HepG2 (cell line): ENCODE measurements around the gene GPR152. TPM values are rescaled to one million over a fixed set of nuclear protein-coding genes. Genes with fewer than 3 reads are reported as not detected.
A peak's percentile ranks its signal among the peaks of the same experiment; 100 is the strongest.

Source experiments
- ATAC-seq: fragments of 200-7000 bp; cut with Tn5 transposase; 3 replicates; pipeline ENCODE4 v1.9.1; 2020; ENCODE audit warnings: mild to moderate bottlenecking, moderate library complexity
- BruUV-seq: library from RNA; stranded (reverse); fragments of 400-500 nt; replicated peaks from 2 replicates; lab custom pipeline; 2021; lab: Mats Ljungman, UMichigan
- CTCF ChIA-PET: fragments of 300-600 bp; formaldehyde crosslinking; extraction: SDS; loops from one replicate; lab custom pipeline; 2021; ENCODE audit warnings: low total read pairs, inconsistent platforms, low intra/inter-chr PET ratio; lab: Yijun Ruan, JAX
- POLR2A ChIA-PET: fragments of 350-600 bp; sonication (Branson Sonifier 250); formaldehyde crosslinking; loops from one replicate; lab custom pipeline; 2020; ENCODE audit warnings: antibody characterized with exemption, inconsistent platforms; lab: Yijun Ruan, JAX
- DNase-seq: peaks from one replicate; pipeline ENCODE4 v3.0.0-alpha.2; 2015; ENCODE audit warnings: low spot score
- FAIRE-seq: peaks from 3 replicates; lab custom pipeline; 2011; peaks lifted over from hg19 to GRCh38; lab: Jason Lieb, UNC
- H2AFZ ChIP-seq: one replicate; pipeline ENCODE4 v1.6.1; 2011; ENCODE audit warnings: low read length, inconsistent platforms
- H3K27ac ChIP-seq: fragments of 300-600 bp; 3 replicates; pipeline ENCODE4 v1.8.0; 2011; ENCODE audit warnings: mixed run types, mild to moderate bottlenecking, mixed read lengths, low read length, inconsistent platforms; ENCODE audit not compliant: insufficient read depth; ENCODE audit errors: extremely low read length
- H3K27me3 ChIP-seq, 2 experiments: fragments of 200-600 bp in 1 of 2; 2 replicates in 1 of 2; 3 replicates in 1 of 2; pipeline versions ENCODE4 v1.6.0 to v1.8.0; 2011; ENCODE audit warnings: low read length in 2 of 2, mild to moderate bottlenecking in 2 of 2, moderate library complexity in 2 of 2, inconsistent platforms in 1 of 2; ENCODE audit not compliant: insufficient read depth in 2 of 2, control insufficient read depth in 1 of 2
- H3K36me3 ChIP-seq, 2 experiments: fragments of 200-600 bp in 1 of 2; replicated peaks in 1 of 2; 2 replicates in 1 of 2; 3 replicates in 1 of 2; pipeline versions ENCODE4 v1.5.1 to v1.8.0; 2011; ENCODE audit warnings: low read length in 2 of 2, inconsistent platforms in 1 of 2; ENCODE audit not compliant: insufficient read depth in 2 of 2, control insufficient read depth in 1 of 2
- H3K4me1 ChIP-seq: 2 replicates; pipeline ENCODE4 v1.5.1; 2012; ENCODE audit warnings: low read length, inconsistent platforms; ENCODE audit not compliant: insufficient read depth
- H3K4me2 ChIP-seq: 2 replicates; pipeline ENCODE4 v1.6.0; 2011; ENCODE audit warnings: low read depth, low read length, inconsistent platforms
- H3K4me3 ChIP-seq, 3 experiments: fragments of 200-600 bp in 1 of 3; sonication (generic), shearing (Covaris generic) in 1 of 3; replicated peaks in 1 of 3; 2 replicates each; pipeline ENCODE4 v1.5.1; 2011 to 2016; ENCODE audit warnings: low read length in 3 of 3, inconsistent platforms in 2 of 3, low read depth in 2 of 3, mild to moderate bottlenecking in 2 of 3, control low read depth in 1 of 3, mixed read lengths in 1 of 3; ENCODE audit not compliant: insufficient read depth in 1 of 3
- H3K79me2 ChIP-seq: one replicate; pipeline ENCODE4 v1.6.1; 2011; ENCODE audit warnings: low read length, inconsistent platforms; ENCODE audit not compliant: insufficient read depth
- H3K9ac ChIP-seq: 2 replicates; pipeline ENCODE4 v1.6.0; 2011; ENCODE audit warnings: mild to moderate bottlenecking, low read depth, low read length, inconsistent platforms; ENCODE audit not compliant: insufficient read depth
- H3K9me3 ChIP-seq: 2 replicates; pipeline ENCODE4 v1.5.1; 2012; ENCODE audit warnings: mild to moderate bottlenecking, low read length
- H4K20me1 ChIP-seq: 2 replicates; pipeline ENCODE4 v1.6.0; 2011; ENCODE audit warnings: inconsistent platforms, mild to moderate bottlenecking, low read length, moderate library complexity; ENCODE audit not compliant: insufficient read depth
- CCDC6 ChIP-seq: sonication (generic); formaldehyde crosslinking; IDR thresholded peaks from 2 replicates; pipeline ENCODE4 v1.8.1; 2022; ENCODE audit warnings: mild to moderate bottlenecking, missing genetic modification reagents, moderate library complexity
- GABPB1 ChIP-seq: IDR thresholded peaks from 2 replicates; pipeline ENCODE4 v1.6.1; 2016; ENCODE audit warnings: mild to moderate bottlenecking, missing genetic modification reagents, moderate library complexity, missing compliant biosample characterization
- HMG20A ChIP-seq: IDR thresholded peaks from 2 replicates; pipeline ENCODE4 v1.6.1; 2016; ENCODE audit warnings: borderline replicate concordance
- HNF4A ChIP-seq: sonication (generic); formaldehyde crosslinking; IDR thresholded peaks from 2 replicates; pipeline ENCODE4 v1.4.0; 2020; ENCODE audit warnings: missing genetic modification reagents
- KDM5B ChIP-seq: sonication (generic); formaldehyde crosslinking; IDR thresholded peaks from 2 replicates; pipeline ENCODE4 v1.4.0; 2020; ENCODE audit warnings: missing genetic modification reagents, mild to moderate bottlenecking, borderline replicate concordance
- MYNN ChIP-seq: sonication (generic); formaldehyde crosslinking; IDR thresholded peaks from 2 replicates; pipeline ENCODE4 v1.4.0; 2020; ENCODE audit warnings: mild to moderate bottlenecking, low read depth, missing genetic modification reagents
- RXRB ChIP-seq: IDR thresholded peaks from 2 replicates; pipeline ENCODE4 v1.6.1; 2016; ENCODE audit warnings: borderline replicate concordance, missing genetic modification reagents, missing compliant biosample characterization
- SP5 ChIP-seq: IDR thresholded peaks from 2 replicates; pipeline ENCODE4 v1.6.1; 2016; ENCODE audit warnings: low read depth, borderline replicate concordance
- ZC3H13 ChIP-seq: sonication (generic); formaldehyde crosslinking; IDR thresholded peaks from 2 replicates; pipeline ENCODE4 v1.8.1; 2023; ENCODE audit warnings: mild to moderate bottlenecking, missing genetic modification reagents, moderate library complexity
- ZKSCAN1 ChIP-seq: fragments of 150-350 bp; IDR thresholded peaks from 2 replicates; pipeline ENCODE4 v1.6.1; 2014; ENCODE audit warnings: low read length
- ZNF225 ChIP-seq: sonication (generic); formaldehyde crosslinking; IDR thresholded peaks from 2 replicates; pipeline ENCODE4 v1.4.0; 2020; ENCODE audit warnings: mild to moderate bottlenecking, missing genetic modification reagents
- ZNF264 ChIP-seq: sonication (generic); formaldehyde crosslinking; IDR thresholded peaks from 2 replicates; pipeline ENCODE4 v1.4.0; 2020; ENCODE audit warnings: missing genetic modification reagents
- ZNF598 ChIP-seq: sonication (generic); formaldehyde crosslinking; IDR thresholded peaks from 2 replicates; pipeline ENCODE4 v1.5.1; 2020; ENCODE audit warnings: mild to moderate bottlenecking, missing genetic modification reagents, borderline replicate concordance
- ZNF652 ChIP-seq: IDR thresholded peaks from 2 replicates; pipeline ENCODE4 v1.6.1; 2016; ENCODE audit warnings: low read depth, borderline replicate concordance
- WGBS: methylation state at CpG from one replicate; pipeline ENCODE4 v1.1.6; 2017; ENCODE audit warnings: low lambda C conversion rate; 5-methylcytosine and 5-hydroxymethylcytosine counted together
- in situ Hi-C: cut with HindIII; loops from 2 replicates; pipeline ENCODE4 v1.10.0; 2017; ENCODE audit warnings: low pct_unique_long_range_greater_than_20kb; ENCODE audit not compliant: extremely low pct_ligation_motif_present
- intact Hi-C: fragments of 100-400 bp; cut with micrococcal nuclease; formaldehyde crosslinking; loops from one replicate; pipeline ENCODE4 v1.10.0; 2022; ENCODE audit not compliant: unreplicated experiment
- polyA plus RNA-seq, 8 experiments: library from polyadenylated mRNA; depleted of rRNA in 3 of 8; stranded (reverse) in 7 of 8; unstranded in 1 of 8; fragments of >200 nt; fragmentation: Illumina TruSeq in 4 of 8; extraction: Trizol in 4 of 8; gene quantifications; 2 replicates each; pipeline versions ENCODE4 v1.2.1 to v1.2.3, GENCODE V29; 2011 to 2016; ENCODE audit warnings: low read depth in 4 of 8, missing spikeins in 1 of 8, mixed read lengths in 1 of 8; ENCODE audit not compliant: insufficient read depth in 1 of 8
- total RNA-seq, 5 experiments: library from RNA; depleted of rRNA; stranded (reverse); fragments of >200 nt; fragmentation: Illumina TruSeq; extraction: Trizol; gene quantifications; 2 replicates each; pipeline ENCODE4 v1.2.3, GENCODE V29; 2016; ENCODE audit warnings: low read depth in 1 of 5
- TF ChIP-seq, protein P1 (sequence below): sonication (generic); formaldehyde crosslinking; IDR thresholded peaks from 2 replicates; pipeline ENCODE4 v1.5.0; 2020; ENCODE audit warnings: mild to moderate bottlenecking, missing genetic modification reagents, borderline replicate concordance
- TF ChIP-seq, protein P2 (sequence below): sonication (generic); formaldehyde crosslinking; IDR thresholded peaks from 2 replicates; pipeline ENCODE4 v1.5.0; 2020; ENCODE audit warnings: mild to moderate bottlenecking, missing genetic modification reagents, borderline replicate concordance

Gene GPR152
- total and polyA plus RNA-seq, 2 of the 13 experiments (the other 11 are each of a cell fraction or from before 2014, with no cell fraction given), result not detected

DNA sequence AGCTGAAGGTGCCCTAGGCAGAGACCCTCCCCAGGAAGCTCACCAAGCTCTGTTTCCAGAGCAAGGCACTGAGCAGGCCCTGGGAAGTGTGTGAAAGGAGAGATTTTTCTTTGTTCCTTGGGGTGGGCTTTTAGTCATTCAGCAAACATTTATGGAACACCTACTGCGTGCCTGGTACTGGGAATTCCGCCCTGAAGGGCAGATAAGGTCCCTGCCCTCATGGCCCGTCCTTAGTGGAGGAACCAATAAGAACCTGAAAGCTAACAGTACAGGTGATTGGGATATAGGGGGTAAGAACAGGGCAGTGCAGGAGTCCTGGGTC lies 12.6 kb upstream of the GPR152 start (continued):
- TF ChIP-seq ZKSCAN1 (peak; percentile 64; the same call in 1 of the 2 replicates), ZNF598 (peak; percentile 6; the same call in 1 of the 2 replicates), HNF4A (0 out of 2 replicates have a peak, but pooled peaks have one; percentile 7), ZNF264 (CRISPR knock-in tag) (no peak)
- TF ChIP-seq, all 625 proteins: peak for 11

DNA sequence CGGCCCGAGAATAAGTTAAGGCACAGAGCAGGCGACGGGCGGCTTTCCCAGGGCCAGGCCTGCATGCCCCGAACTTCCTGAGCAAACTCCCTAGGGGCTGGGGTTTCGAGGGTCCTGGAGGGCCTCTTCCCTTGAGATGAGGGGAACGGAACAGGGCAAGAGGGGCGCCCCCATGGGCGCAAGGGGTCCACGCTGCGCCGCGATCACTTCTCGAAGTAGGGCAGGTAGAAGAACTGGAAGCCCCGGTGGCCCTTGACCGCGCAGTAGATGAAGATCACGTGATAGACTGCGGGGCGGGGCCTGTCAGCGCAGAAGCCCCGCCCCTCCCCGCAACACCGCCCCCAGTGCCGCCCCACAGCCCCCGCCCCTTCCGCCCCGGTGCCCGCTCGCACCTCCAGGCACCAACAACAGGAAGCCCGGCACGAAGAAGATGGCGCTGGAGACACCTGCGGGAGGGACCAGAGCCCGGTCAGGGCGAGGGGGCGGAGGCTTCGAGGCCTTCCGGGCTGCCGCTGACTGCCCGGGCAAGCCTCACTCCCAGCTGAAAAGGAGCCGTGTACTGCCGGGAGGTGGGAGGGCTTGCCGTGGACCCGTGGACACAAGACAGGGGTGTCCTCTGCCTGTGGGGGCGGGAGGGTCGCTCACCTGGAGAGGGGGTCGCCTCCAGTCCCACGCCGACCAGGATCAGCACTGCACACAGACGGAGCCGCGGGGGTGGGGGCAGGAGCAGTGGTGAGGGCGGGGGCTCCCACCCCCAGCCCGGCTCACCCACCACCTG lies 12.1 kb upstream of the GPR152 start:
- Histone ChIP-seq H3K9ac (peak overlapping the region; percentile 73), H3K4me3 (peak overlapping the region; percentile 57 to 97 (median 80)), H4K20me1 (no peaks in the 10 kb centered on the region), H3K4me1 (peaks cover 48% of the 10 kb centered on the region), H3K9me3 (no peaks in the 10 kb centered on the region), H3K27me3 (no peaks in the 10 kb centered on the region; a peak in 1 of 5 replicates), H3K4me2 (peak overlapping the region; percentile 85), H3K27ac (peak overlapping the region; percentile 71), H2AFZ (no peak overlapping the region), H3K79me2 (no peaks in the 10 kb centered on the region), H3K36me3 (no peaks in the 10 kb centered on the region)
- ChIA-PET POLR2A (interaction anchor here (0.6 to 2.5 kb wide), 12 partner anchors 9 to 186 kb away, joined by 3 to 16 read pairs (median 4); partner anchors contain the start of genes ACY3, AIP, CORO1B and PPP1CA), CTCF (no interaction called here)
- peak; percentile 37 for FAIRE-seq
- TSS peak; percentile 85 for BruUV-seq
- intact Hi-C loops, result no loop called here
- 20% methylated on average over 12 of the region's 56 CpGs for WGBS
- peak; percentile 83 for ATAC-seq
- DNase-seq, result peak; percentile 86
- in situ Hi-C loops, result loop anchor here (5.0 kb wide), 2 partner anchors 37 to 62 kb away; partner anchors contain the start of genes PPP1CA, RPS6KB2 and TBC1D10C
- TF ChIP-seq CCDC6 (CRISPR knock-in tag) (0 out of 2 replicates have a peak, but pooled peaks have one; percentile 21), KDM5B (peak; percentile 67), HMG20A (CRISPR knock-in tag) (no peak), RXRB (no peak), SP5 (CRISPR knock-in tag) (peak; percentile 42; the same call in 1 of the 2 replicates), GABPB1 (CRISPR knock-in tag) (peak; percentile 87), ZC3H13 (CRISPR knock-in tag) (0 out of 2 replicates have a peak, but pooled peaks have one; percentile 39), ZNF652 (no peak), MYNN (CRISPR knock-in tag) (no peak), ZNF225 (CRISPR knock-in tag) (no peak)
- TF ChIP-seq, protein P1, sequence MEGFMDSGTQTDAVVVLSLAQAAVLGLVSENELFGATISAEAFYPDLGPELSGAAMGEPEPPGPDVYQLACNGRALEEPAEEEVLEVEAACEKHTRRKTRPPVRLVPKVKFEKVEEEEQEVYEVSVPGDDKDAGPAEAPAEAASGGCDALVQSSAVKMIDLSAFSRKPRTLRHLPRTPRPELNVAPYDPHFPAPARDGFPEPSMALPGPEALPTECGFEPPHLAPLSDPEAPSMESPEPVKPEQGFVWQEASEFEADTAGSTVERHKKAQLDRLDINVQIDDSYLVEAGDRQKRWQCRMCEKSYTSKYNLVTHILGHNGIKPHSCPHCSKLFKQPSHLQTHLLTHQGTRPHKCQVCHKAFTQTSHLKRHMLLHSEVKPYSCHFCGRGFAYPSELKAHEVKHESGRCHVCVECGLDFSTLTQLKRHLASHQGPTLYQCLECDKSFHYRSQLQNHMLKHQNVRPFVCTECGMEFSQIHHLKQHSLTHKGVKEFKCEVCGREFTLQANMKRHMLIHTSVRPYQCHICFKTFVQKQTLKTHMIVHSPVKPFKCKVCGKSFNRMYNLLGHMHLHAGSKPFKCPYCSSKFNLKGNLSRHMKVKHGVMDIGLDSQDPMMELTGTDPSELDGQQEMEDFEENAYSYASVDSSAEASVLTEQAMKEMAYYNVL, result peak; percentile 62; the same call in 1 of the 2 replicates
- TF ChIP-seq, protein P2, sequence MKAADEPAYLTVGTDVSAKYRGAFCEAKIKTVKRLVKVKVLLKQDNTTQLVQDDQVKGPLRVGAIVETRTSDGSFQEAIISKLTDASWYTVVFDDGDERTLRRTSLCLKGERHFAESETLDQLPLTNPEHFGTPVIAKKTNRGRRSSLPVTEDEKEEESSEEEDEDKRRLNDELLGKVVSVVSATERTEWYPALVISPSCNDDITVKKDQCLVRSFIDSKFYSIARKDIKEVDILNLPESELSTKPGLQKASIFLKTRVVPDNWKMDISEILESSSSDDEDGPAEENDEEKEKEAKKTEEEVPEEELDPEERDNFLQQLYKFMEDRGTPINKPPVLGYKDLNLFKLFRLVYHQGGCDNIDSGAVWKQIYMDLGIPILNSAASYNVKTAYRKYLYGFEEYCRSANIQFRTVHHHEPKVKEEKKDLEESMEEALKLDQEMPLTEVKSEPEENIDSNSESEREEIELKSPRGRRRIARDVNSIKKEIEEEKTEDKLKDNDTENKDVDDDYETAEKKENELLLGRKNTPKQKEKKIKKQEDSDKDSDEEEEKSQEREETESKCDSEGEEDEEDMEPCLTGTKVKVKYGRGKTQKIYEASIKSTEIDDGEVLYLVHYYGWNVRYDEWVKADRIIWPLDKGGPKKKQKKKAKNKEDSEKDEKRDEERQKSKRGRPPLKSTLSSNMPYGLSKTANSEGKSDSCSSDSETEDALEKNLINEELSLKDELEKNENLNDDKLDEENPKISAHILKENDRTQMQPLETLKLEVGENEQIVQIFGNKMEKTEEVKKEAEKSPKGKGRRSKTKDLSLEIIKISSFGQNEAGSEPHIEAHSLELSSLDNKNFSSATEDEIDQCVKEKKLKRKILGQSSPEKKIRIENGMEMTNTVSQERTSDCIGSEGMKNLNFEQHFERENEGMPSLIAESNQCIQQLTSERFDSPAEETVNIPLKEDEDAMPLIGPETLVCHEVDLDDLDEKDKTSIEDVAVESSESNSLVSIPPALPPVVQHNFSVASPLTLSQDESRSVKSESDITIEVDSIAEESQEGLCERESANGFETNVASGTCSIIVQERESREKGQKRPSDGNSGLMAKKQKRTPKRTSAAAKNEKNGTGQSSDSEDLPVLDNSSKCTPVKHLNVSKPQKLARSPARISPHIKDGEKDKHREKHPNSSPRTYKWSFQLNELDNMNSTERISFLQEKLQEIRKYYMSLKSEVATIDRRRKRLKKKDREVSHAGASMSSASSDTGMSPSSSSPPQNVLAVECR (CRISPR knock-in tag), result peak; percentile 70; the same call in 1 of the 2 replicates
